HG03066 (cell line): ENCODE measurements around the gene ZNF217.
A peak's percentile ranks its signal among the peaks of the same experiment; 100 is the strongest.
"Not testable (repeated sequence)": the region's sequence is repeated elsewhere in the genome, so short reads cannot be mapped to it uniquely, and the experiment has no call there.

Experiments used
- ATAC-seq: cut with Tn5 transposase; IDR thresholded peaks from one replicate; pipeline ENCODE4 v1.9.1; 2021; ENCODE audit warnings: low read depth; ENCODE audit not compliant: unreplicated experiment

The ZNF217 gene

GRCh38 chr20:53622247-53623133 is 28.9 kb upstream of the ZNF217 start:
- no peak for ATAC-seq

- ATAC-seq: no peak
Measured at GRCh38 chr20:53621482-53622246, 28.0 kb upstream of the ZNF217 start.

GRCh38 chr20:53618490-53619000 is 24.9 kb upstream of the ZNF217 start:
- ATAC-seq: not testable (repeated sequence)

- no peak for ATAC-seq
Measured at GRCh38 chr20:53617791-53618489, 24.3 kb upstream of the ZNF217 start.

- not testable (repeated sequence) for ATAC-seq
Measured at GRCh38 chr20:53616489-53616888, 22.9 kb upstream of the ZNF217 start.

GRCh38 chr20:53613748-53614147 is 20.1 kb upstream of the ZNF217 start:
- no peak for ATAC-seq

- not testable (repeated sequence) for ATAC-seq
Measured at GRCh38 chr20:53612289-53612688, 18.6 kb upstream of the ZNF217 start.

- ATAC-seq: peak; percentile 49
Measured at GRCh38 chr20:53611449-53611894, 17.8 kb upstream of the ZNF217 start.

GRCh38 chr20:53609491-53610445 is 16.1 kb upstream of the ZNF217 start:
- no peak for ATAC-seq

GRCh38 chr20:53608456-53609452 is 15.1 kb upstream of the ZNF217 start:
- ATAC-seq: no peak

- no peak for ATAC-seq
Measured at GRCh38 chr20:53608071-53608455, 14.4 kb upstream of the ZNF217 start.

GRCh38 chr20:53606364-53606985 is 12.8 kb upstream of the ZNF217 start:
- ATAC-seq: no peak

GRCh38 chr20:53605401-53605800 is 11.8 kb upstream of the ZNF217 start:
- not testable (repeated sequence) for ATAC-seq

- ATAC-seq: not testable (repeated sequence)
Measured at GRCh38 chr20:53604846-53605245, 11.2 kb upstream of the ZNF217 start.

- no peak for ATAC-seq
Measured at GRCh38 chr20:53602661-53603060, 9.0 kb upstream of the ZNF217 start.

- no peak for ATAC-seq
Measured at GRCh38 chr20:53599910-53600632, 6.4 kb upstream of the ZNF217 start.

- no peak for ATAC-seq
Measured at GRCh38 chr20:53599378-53599777, 5.7 kb upstream of the ZNF217 start.
